ENCODE results near the gene DCP1A. TPM values are rescaled to one million over a fixed set of nuclear protein-coding genes. Genes with fewer than 3 reads are reported as not detected.
A peak's percentile ranks its signal among the peaks of the same experiment; 100 is the strongest.

Gene DCP1A
- total RNA-seq, 1 experiment from 2014 or later: 12.7 TPM

DNA sequence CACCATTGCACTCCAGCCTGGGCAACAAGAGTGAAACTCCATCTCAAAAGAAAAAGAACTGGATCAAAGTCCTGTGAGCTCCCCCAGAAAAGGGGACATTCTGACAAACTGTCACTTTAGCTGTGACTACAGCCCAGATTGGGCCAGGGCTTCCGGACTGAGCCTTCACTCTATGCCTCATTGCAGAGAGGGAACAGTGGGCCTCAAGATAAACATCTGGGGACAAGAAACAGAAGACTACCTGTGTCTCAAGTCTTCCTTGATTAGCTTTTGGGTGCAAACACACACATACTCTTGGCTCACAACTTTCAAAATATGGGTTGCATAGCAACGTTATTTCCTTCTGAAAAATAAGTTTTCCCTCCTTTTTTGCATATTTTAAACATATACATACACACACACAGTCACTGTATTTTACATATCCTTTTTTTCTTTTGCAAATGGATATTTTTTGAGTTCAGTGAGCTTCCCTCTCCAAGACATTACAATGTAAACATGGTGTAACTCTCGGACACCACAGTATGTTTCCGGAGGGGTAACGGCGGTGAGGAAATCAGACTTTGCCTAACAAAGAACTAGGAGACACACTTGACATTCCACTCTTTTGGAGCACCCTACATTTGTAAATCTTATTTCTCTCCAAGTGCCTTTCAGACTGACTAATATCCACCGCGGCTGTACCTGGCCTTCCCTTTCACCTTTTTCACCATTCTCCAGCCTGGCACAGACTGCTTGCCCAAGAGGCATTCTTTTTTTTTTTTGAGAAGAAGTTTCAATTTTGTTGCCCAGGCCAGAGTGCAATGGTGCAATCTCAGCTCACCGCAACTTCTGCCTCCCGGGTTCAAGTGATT lies 95.0 kb downstream of the DCP1A start:
- no peak overlapping the region for H3K9ac ChIP-seq (ENCODE audit: low read length)
- POLR2A ChIA-PET (ENCODE audit: unreplicated experiment): no interaction called here

DNA sequence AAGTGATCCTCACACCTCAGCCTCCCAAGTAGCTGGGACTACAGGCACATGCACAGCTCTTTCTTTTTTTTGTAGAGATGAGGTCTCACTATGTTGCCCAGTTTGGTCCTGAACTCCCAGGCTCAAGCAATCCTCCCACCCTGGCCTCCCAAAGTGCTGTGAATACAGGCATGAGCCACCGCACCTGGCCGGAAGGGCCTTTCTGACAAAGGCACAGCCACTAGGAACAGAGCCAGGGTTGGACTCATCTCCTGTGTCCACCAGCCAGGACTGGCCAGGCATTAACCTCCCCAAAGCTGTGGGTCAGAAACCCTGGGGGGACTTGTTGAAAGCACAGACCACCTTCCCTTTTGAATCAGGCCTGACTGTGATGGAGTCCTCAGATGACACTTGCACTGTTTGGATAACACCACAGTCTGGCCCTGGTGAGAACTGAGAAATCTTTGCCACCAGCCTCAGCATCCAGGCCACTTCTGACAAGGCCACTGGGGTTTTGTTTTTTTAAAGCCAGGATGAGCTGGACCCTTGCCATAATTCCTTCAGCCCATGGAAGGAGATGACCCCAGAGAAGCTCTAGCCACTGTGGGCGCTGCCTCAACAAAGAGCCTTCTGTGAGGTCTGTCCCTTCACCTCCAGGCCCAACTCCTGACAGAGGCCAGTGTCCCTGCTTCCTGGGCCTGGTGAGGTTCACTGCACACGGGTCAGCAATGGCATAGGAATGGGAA lies 96.3 kb downstream of the DCP1A start:
- Histone ChIP-seq H3K9me2 (replicated peaks; ENCODE audit: low read length) (no peaks in the 10 kb centered on the region), H3K9me3 (ENCODE audit: low read length) (no peaks in the 10 kb centered on the region), H3K4me1 (ENCODE audit: insufficient read depth, low read length) (peaks cover 31% of the 10 kb centered on the region), H3K27ac (ENCODE audit: low read length) (no peak overlapping the region), H3K4me3 (ENCODE audit: low read length) (no peak overlapping the region), H3F3A (ENCODE audit: low read length, unreplicated experiment) (no peaks in the 10 kb centered on the region), H3K4me2 (ENCODE audit: low read length) (peak overlapping the region; percentile 29), H4K20me1 (ENCODE audit: low read length) (peaks cover 86% of the 10 kb centered on the region), H2AFZ (ENCODE audit: low read length) (no peak overlapping the region), H3K79me2 (ENCODE audit: low read length) (peaks cover 98% of the 10 kb centered on the region), H3K9ac (ENCODE audit: low read length) (no peak overlapping the region), H3K36me3 (ENCODE audit: low read depth, low read length) (peaks cover 19% of the 10 kb centered on the region), H3K27me3 (ENCODE audit: low read length) (no peaks in the 10 kb centered on the region)
- TF ChIP-seq EZH2phosphoT487 (IDR thresholded peaks at IDR 0.05; ENCODE audit: borderline replicate concordance, low read length) (no peak), EZH2 (IDR thresholded peaks at IDR 0.05; ENCODE audit: low read length, unreplicated experiment) (no peak)
- TF ChIP-seq, protein P1, sequence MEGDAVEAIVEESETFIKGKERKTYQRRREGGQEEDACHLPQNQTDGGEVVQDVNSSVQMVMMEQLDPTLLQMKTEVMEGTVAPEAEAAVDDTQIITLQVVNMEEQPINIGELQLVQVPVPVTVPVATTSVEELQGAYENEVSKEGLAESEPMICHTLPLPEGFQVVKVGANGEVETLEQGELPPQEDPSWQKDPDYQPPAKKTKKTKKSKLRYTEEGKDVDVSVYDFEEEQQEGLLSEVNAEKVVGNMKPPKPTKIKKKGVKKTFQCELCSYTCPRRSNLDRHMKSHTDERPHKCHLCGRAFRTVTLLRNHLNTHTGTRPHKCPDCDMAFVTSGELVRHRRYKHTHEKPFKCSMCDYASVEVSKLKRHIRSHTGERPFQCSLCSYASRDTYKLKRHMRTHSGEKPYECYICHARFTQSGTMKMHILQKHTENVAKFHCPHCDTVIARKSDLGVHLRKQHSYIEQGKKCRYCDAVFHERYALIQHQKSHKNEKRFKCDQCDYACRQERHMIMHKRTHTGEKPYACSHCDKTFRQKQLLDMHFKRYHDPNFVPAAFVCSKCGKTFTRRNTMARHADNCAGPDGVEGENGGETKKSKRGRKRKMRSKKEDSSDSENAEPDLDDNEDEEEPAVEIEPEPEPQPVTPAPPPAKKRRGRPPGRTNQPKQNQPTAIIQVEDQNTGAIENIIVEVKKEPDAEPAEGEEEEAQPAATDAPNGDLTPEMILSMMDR (conservative IDR thresholded peaks at IDR 0.05; ENCODE audit: low read depth, low read length): no peak
- intact Hi-C loops (cut with micrococcal nuclease): no loop called here
- POLR2A ChIA-PET (ENCODE audit: unreplicated experiment): no interaction called here
- DNase-seq (no peak), ATAC-seq (no peak)
- CTCF ChIA-PET: no interaction called here
- no TSS peak for BruUV-seq (replicated peaks)

More for the DNA sequence above, 95.0 kb downstream of the DCP1A start:
- Histone ChIP-seq H4K20me1 (ENCODE audit: low read length) (peaks cover 76% of the 10 kb centered on the region), H2AFZ (ENCODE audit: low read length) (no peak overlapping the region), H3K9me3 (ENCODE audit: low read length) (no peaks in the 10 kb centered on the region), H3K36me3 (ENCODE audit: low read depth, low read length) (peaks cover 15% of the 10 kb centered on the region), H3K9me2 (replicated peaks; ENCODE audit: low read length) (no peaks in the 10 kb centered on the region), H3K27me3 (ENCODE audit: low read length) (no peaks in the 10 kb centered on the region), H3K4me3 (ENCODE audit: low read length) (peak overlapping the region; percentile 96; the same call in 1 of the 2 replicates), H3F3A (ENCODE audit: low read length, unreplicated experiment) (no peaks in the 10 kb centered on the region), H3K4me2 (ENCODE audit: low read length) (peak overlapping the region; percentile 88), H3K27ac (ENCODE audit: low read length) (no peak overlapping the region), H3K4me1 (ENCODE audit: insufficient read depth, low read length) (peaks cover 33% of the 10 kb centered on the region), H3K79me2 (ENCODE audit: low read length) (peaks cover 88% of the 10 kb centered on the region)
- BruUV-seq (replicated peaks): no TSS peak
- TF ChIP-seq EZH2phosphoT487 (IDR thresholded peaks at IDR 0.05; ENCODE audit: borderline replicate concordance, low read length) (no peak), EZH2 (IDR thresholded peaks at IDR 0.05; ENCODE audit: low read length, unreplicated experiment) (no peak)
- TF ChIP-seq, protein P1 (conservative IDR thresholded peaks at IDR 0.05; ENCODE audit: low read depth, low read length): no peak
- intact Hi-C loops (cut with micrococcal nuclease): no loop called here
- ATAC-seq: no peak
- CTCF ChIA-PET: no interaction called here
- no peak for DNase-seq

All from PC-3 (cell line).